Breast epithelium (tissue), 4 donors: Measurements from ENCODE around the gene PAQR6. TPM values are rescaled to one million over a fixed set of nuclear protein-coding genes. Genes with fewer than 3 reads are reported as not detected.

Experiments
- DNase-seq, 2 donors: peaks; one replicate each; pipeline ENCODE4 v3.0.0-alpha.2; 2019; ENCODE audit warnings: low spot score in 2 of 2
- H3K27ac ChIP-seq, 2 donors: fragments of 200-600 bp; sonication (generic) in 1 of 2; one replicate each; pipeline ENCODE4 v1.5.1; 2016 to 2019; ENCODE audit warnings: mild to moderate bottlenecking in 1 of 2
- H3K27me3 ChIP-seq, 2 donors: fragments of 200-600 bp; sonication (generic) in 1 of 2; one replicate each; pipeline versions ENCODE4 v1.5.1 to v1.6.0; 2017 to 2019; ENCODE audit warnings: control low read depth in 1 of 2, mild to moderate bottlenecking in 1 of 2
- H3K36me3 ChIP-seq: fragments of 200-600 bp; one replicate; pipeline ENCODE4 v1.5.1; 2019
- H3K4me1 ChIP-seq, 2 donors: fragments of 200-600 bp; sonication (generic); one replicate each; pipeline ENCODE4 v1.5.1; 2016 to 2019; ENCODE audit warnings: control low read depth in 1 of 2
- H3K4me3 ChIP-seq, 3 donors: fragments of 200-600 bp; sonication (generic); 1 replicate in 2 of 3; 2 replicates in 1 of 3; pipeline ENCODE4 v1.5.1; 2016 to 2019; ENCODE audit warnings: mild to moderate bottlenecking in 3 of 3, moderate library complexity in 2 of 3
- H3K9me3 ChIP-seq, 2 donors: fragments of 200-600 bp; sonication (generic) in 1 of 2; one replicate each; pipeline ENCODE4 v1.5.1; 2016 to 2019; ENCODE audit warnings: control low read depth in 1 of 2
- POLR2A ChIP-seq: fragments of 450-650 bp; IDR thresholded peaks from one replicate; pipeline ENCODE4 v1.6.1; 2016; ENCODE audit warnings: antibody characterized with exemption, mild to moderate bottlenecking, moderate library complexity
- POLR2AphosphoS5 ChIP-seq, 3 donors: sonication (generic); formaldehyde crosslinking; IDR thresholded peaks; one replicate each; pipeline ENCODE4 v1.6.1; 2017; ENCODE audit warnings: antibody characterized with exemption in 3 of 3
- intact Hi-C: fragments of 100-400 bp; cut with DNase I; formaldehyde crosslinking; loops from one replicate; pipeline ENCODE4 v1.15.1; 2023; ENCODE audit warnings: low total_unique reads
- total RNA-seq, 3 donors: library from RNA; depleted of rRNA; stranded (reverse); fragments of >200 nt; gene quantifications; one replicate each; pipeline ENCODE4 v1.1.0, GENCODE V29; 2016
- TF ChIP-seq, protein P1 (sequence below), 3 donors: fragments of 450-650 bp; IDR thresholded peaks; one replicate each; pipeline ENCODE4 v1.5.1; 2016 to 2017; ENCODE audit warnings: antibody characterized with exemption in 3 of 3, mild to moderate bottlenecking in 3 of 3, moderate library complexity in 3 of 3

PAQR6 gene, protein sequence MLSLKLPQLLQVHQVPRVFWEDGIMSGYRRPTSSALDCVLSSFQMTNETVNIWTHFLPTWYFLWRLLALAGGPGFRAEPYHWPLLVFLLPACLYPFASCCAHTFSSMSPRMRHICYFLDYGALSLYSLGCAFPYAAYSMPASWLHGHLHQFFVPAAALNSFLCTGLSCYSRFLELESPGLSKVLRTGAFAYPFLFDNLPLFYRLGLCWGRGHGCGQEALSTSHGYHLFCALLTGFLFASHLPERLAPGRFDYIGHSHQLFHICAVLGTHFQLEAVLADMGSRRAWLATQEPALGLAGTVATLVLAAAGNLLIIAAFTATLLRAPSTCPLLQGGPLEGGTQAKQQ
- 1 to 10 TPM; 1.8 to 3.9 (median 2.5) TPM for total RNA-seq

DNA sequence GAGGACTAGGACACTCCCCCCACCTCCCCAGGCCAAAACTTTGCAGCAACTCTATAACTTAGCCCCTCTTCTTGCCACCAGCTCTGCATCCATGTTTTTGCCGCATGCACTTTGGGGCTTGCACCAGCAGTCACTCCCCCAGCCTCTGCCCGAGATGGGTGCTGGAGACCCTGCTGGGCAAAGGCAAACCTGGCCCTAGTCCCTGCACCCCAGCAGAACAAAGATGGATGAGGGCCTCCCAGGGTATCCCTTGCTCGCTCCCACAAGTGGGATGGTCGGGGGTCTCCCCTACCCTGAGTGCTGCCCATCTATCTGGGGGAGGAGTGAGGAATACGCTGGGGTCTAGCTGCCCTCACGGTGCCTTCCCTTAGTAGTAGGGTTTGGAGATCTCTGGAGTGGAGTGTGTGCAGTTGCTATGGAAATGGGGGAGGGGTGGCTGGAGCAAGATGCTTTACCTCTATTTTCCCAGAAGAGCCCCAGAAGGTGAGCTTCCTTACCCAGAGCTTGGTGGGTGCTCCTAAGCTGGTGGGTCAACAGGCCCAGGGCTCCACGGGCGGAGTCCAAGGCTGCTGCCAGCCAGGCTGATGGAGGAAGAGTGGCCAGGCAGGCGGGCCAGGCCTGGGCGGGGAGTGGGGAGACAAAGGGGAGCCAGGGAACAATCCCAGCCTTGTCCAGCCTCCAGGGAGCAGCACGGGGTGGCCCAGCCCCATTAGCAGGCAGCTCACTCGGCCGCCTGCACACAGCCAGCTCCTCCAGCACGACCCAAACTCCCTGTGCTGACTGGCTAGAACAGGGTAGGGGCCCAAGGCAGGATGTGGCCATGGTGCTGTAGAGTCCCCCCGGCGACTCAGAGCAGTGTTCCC, at the start of gene PAQR6:
Gene PAQR6, minus strand, starts transcription at position 597 of the 863 bp plus-strand sequence. CDS start 1,325 bp downstream, outside the sequence.
- intact Hi-C loops: no loop called here
- DNase-seq: peak in 1 of 2 donors; percentile 61
- no peaks in the 10 kb centered on the region for H3K9me3 ChIP-seq
- peak within 1 kb of the TSS in 1 of 3 donors; percentile 3 for H3K4me3 ChIP-seq
- no peaks in the 10 kb centered on the region for H3K27me3 ChIP-seq
- peaks cover 0 to 11% of the 10 kb centered on the region in 2 donors for H3K4me1 ChIP-seq
- H3K36me3 ChIP-seq: peaks cover 8% of the 10 kb centered on the region
- peak within 1 kb of the TSS; percentile 10 for H3K27ac ChIP-seq
- TF ChIP-seq, protein P1, sequence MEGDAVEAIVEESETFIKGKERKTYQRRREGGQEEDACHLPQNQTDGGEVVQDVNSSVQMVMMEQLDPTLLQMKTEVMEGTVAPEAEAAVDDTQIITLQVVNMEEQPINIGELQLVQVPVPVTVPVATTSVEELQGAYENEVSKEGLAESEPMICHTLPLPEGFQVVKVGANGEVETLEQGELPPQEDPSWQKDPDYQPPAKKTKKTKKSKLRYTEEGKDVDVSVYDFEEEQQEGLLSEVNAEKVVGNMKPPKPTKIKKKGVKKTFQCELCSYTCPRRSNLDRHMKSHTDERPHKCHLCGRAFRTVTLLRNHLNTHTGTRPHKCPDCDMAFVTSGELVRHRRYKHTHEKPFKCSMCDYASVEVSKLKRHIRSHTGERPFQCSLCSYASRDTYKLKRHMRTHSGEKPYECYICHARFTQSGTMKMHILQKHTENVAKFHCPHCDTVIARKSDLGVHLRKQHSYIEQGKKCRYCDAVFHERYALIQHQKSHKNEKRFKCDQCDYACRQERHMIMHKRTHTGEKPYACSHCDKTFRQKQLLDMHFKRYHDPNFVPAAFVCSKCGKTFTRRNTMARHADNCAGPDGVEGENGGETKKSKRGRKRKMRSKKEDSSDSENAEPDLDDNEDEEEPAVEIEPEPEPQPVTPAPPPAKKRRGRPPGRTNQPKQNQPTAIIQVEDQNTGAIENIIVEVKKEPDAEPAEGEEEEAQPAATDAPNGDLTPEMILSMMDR (IDR thresholded peaks at IDR 0.05): no peak
- TF ChIP-seq POLR2A: no peak
- TF ChIP-seq POLR2AphosphoS5 (IDR thresholded peaks at IDR 0.05): no peak

DNA sequence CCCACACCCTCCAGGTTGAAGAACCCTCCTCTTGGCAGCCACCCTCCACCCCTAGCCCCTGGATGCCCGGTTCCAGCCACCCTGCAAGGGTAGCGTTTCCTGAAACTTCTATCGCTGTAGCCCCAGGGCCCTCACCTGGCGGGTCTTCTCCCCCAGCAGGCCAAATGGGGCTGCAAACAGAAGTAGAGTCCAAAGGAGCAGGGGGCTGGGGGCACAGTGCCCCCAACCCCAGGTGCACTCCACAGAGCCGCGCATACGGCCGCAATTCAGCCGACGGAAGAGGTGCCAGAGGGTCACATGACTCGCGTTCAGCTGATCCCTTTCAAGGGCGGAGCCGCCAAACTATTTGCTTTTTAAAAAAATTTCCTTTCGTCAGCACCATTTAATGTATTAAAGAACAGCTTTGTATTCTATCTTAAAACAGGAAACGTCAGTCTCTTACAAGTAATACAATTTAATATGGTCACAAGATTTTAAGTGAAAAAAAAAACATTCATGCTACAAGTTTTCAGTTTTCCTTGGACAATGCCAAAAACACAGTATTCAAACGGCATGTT, 47.6 kb upstream of the PAQR6 start, which contains the start of gene GLMP:
Gene GLMP, minus strand, starts transcription at position 289 of the 557 bp plus-strand sequence. Its CDS starts 34 bp downstream, at position 255.
- intact Hi-C loops: loop anchor here (5.0 kb wide), 1 partner anchor 1493 kb away; no protein-coding TSS in a partner anchor
- no peaks in the 10 kb centered on the region for H3K27me3 ChIP-seq
- peak; percentile 41 to 62 for DNase-seq
- TF ChIP-seq, protein P1 (IDR thresholded peaks at IDR 0.05): no peak
- TF ChIP-seq POLR2AphosphoS5 (IDR thresholded peaks at IDR 0.05) (peak in 2 of 3 donors; percentile 28 to 37), POLR2A (no peak)
- no peaks in the 10 kb centered on the region for H3K9me3 ChIP-seq
- H3K27ac ChIP-seq: peak within 1 kb of the TSS; percentile 68 to 69
- H3K4me3 ChIP-seq: peak within 1 kb of the TSS; percentile 64 to 79 (median 69)
- H3K4me1 ChIP-seq: peaks cover 0 to 3% of the 10 kb centered on the region in 2 donors
- no peaks in the 10 kb centered on the region for H3K36me3 ChIP-seq

DNA sequence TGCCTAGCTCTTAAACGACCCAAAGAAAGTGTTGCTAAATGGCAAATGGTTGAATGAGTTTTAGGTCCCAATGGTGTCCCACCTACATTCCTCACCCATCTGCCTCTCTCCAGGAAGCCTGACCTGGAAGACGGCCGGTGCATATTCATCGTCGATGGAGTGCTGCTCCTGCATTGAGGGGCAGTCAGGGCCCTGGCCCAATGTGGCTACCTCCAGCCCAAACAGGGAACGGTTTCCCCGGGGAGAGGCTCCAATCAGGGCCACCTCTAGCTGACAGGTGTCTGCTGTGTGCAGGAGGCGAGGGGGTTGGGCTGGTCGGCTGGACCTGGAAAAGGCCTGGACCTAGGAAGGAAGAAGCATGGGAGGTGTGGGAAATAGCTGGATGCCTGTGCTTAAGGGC, 46.0 kb upstream of the PAQR6 start:
- TF ChIP-seq POLR2A (no peak), POLR2AphosphoS5 (IDR thresholded peaks at IDR 0.05) (no peak)
- TF ChIP-seq, protein P1 (IDR thresholded peaks at IDR 0.05): no peak

DNA sequence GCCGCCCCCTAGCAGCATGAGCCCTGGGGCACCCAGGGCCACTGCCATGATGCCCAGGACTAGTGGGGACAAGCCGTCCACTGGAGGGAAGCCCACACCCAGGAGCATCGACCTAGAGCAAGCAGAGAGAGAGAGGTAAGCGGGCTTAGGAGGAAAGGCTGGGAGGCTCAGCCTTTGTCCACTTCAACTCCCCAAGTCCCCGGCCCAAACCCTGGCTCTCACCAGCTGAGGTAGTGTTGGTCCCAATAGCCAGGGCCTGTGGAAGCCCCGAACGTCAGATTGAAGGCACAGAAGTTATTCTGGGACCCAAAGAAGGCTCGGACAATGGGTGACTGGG, 45.2 kb upstream of the PAQR6 start:
- Histone ChIP-seq H3K36me3 (no peaks in the 10 kb centered on the region), H3K27ac (peak overlapping the region in 1 of 2 donors; percentile 62), H3K4me3 (no peak overlapping the region), H3K27me3 (no peaks in the 10 kb centered on the region), H3K4me1 (peaks cover 0 to 3% of the 10 kb centered on the region in 2 donors), H3K9me3 (no peaks in the 10 kb centered on the region)
- no peak for DNase-seq
- TF ChIP-seq POLR2AphosphoS5 (IDR thresholded peaks at IDR 0.05) (no peak), POLR2A (no peak)
- TF ChIP-seq, protein P1 (IDR thresholded peaks at IDR 0.05): no peak
- intact Hi-C loops: loop anchor here (2.0 kb wide), 1 partner anchor 210 kb away; the partner anchor contains the start of gene MEX3A

More for the DNA sequence above, 46.0 kb upstream of the PAQR6 start:
- Histone ChIP-seq H3K36me3 (no peaks in the 10 kb centered on the region), H3K4me3 (no peak overlapping the region), H3K9me3 (no peaks in the 10 kb centered on the region), H3K27ac (peak overlapping the region in 1 of 2 donors; percentile 19), H3K4me1 (peaks cover 0 to 3% of the 10 kb centered on the region in 2 donors), H3K27me3 (no peaks in the 10 kb centered on the region)
- DNase-seq: no peak
- intact Hi-C loops: loop anchor here (2.0 kb wide), 1 partner anchor 211 kb away; the partner anchor contains the start of gene MEX3A
